Spinal cord (tissue), 10 donors: ENCODE results near the gene KIRREL1. TPM values are rescaled to one million over a fixed set of nuclear protein-coding genes. Genes with fewer than 3 reads are reported as not detected.
A peak's percentile ranks its signal among the peaks of the same experiment; 100 is the strongest.

Experiments used
- DNase-seq, 6 donors: peaks; one replicate each; pipeline versions ENCODE4 v3.0.0 to v3.0.0-alpha.2; 2013 to 2015; ENCODE audit warnings: low spot score in 6 of 6, low read depth in 4 of 6
- H3K27ac ChIP-seq: one replicate; pipeline ENCODE4 v1.5.1; 2013; ENCODE audit warnings: low read depth, low read length, control low read depth
- H3K27me3 ChIP-seq: one replicate; pipeline ENCODE4 v1.6.1; 2013; ENCODE audit warnings: low read length; ENCODE audit not compliant: control insufficient read depth, insufficient read depth
- H3K36me3 ChIP-seq: one replicate; pipeline ENCODE4 v1.6.1; 2013; ENCODE audit warnings: low read length; ENCODE audit not compliant: control insufficient read depth, insufficient read depth
- H3K4me1 ChIP-seq: one replicate; pipeline ENCODE4 v1.6.1; 2013; ENCODE audit warnings: low read length; ENCODE audit not compliant: control insufficient read depth, insufficient read depth
- H3K4me3 ChIP-seq: one replicate; pipeline ENCODE4 v1.5.1; 2013; ENCODE audit warnings: low read depth, low read length, control low read depth
- H3K9me3 ChIP-seq: one replicate; pipeline ENCODE4 v1.6.1; 2013; ENCODE audit warnings: low read length; ENCODE audit not compliant: control insufficient read depth, insufficient read depth
- WGBS: methylation state at CpG from one replicate; pipeline ENCODE4 v1.1.5; 2013; ENCODE audit warnings: missing lambda C conversion rate; ENCODE audit not compliant: insufficient coverage; 5-methylcytosine and 5-hydroxymethylcytosine counted together
- polyA plus RNA-seq, 2 donors: library from polyadenylated mRNA; unstranded; fragments of 120-200 nt; gene quantifications; one replicate each; pipeline ENCODE4 v1.2.1, GENCODE V29; 2013; ENCODE audit not compliant: insufficient read length in 2 of 2
- total RNA-seq, 2 donors: library from RNA; depleted of rRNA in 1 of 2; stranded (reverse); fragments of 120-200 nt in 1 of 2; fragments of >200 nt in 1 of 2; gene quantifications; one replicate each; pipeline versions ENCODE4 v1.2.3 to v1.2.4, GENCODE V29; 2013 to 2014
- donor health status: healthy.

KIRREL1 gene
- total and polyA plus RNA-seq, 4 donors, result 21.6 to 40.2 (median 29.2) TPM

- no peaks in the 10 kb centered on the region for H3K36me3 ChIP-seq
- H3K27me3 ChIP-seq, result no peaks in the 10 kb centered on the region
- WGBS, result 50% methylated on average over 2 of the region's 2 CpGs
Observed at GRCh38 chr1:158104891-158105290, 111.4 kb downstream of the KIRREL1 start.

DNA sequence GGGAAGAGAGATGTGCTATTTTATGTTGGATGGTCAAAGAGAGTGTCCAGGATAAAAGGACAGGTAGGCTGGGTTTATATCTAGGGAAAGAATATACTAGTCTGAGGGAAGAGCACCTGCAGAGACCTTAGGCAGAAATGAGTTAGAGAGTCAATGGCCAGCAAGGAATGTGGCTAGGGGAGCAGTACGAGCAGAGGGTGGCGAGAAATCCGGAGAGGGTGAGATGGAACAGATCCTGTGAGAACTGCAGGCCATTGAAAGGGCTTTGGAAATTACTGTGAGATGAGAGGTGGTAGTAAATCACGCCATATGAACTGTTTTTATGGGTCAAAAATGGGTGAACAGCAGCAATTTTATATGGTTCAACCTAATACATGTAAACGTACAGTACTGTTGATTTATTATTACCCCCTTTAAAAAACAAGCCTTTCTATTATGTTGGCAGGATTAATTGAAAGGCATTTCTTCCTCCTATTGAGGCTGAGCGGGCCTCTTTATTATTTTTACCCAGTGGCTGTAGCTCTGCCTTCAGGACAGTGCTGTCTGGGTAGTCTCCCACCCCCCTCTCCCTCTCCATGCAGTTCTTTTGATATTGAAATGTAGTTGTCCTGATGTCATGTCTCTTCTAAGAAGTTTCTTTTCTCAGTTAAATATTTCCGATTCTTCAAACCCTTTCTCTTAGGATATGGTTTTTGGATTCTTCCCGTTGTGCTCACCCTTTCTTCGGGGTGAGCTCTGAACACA, 112.1 kb downstream of the KIRREL1 start:
- Histone ChIP-seq H3K9me3 (no peaks in the 10 kb centered on the region), H3K4me1 (no peaks in the 10 kb centered on the region), H3K27me3 (no peaks in the 10 kb centered on the region), H3K36me3 (no peaks in the 10 kb centered on the region), H3K27ac (no peak overlapping the region), H3K4me3 (no peak overlapping the region)
- DNase-seq, result no peak
- WGBS, result 35% methylated on average over 5 of the region's 9 CpGs

More at GRCh38 chr1:158104891-158105290, 111.4 kb downstream of the KIRREL1 start:
- H3K9me3 ChIP-seq, result no peaks in the 10 kb centered on the region
- no peak overlapping the region for H3K27ac ChIP-seq
- no peaks in the 10 kb centered on the region for H3K4me1 ChIP-seq
- no peak overlapping the region for H3K4me3 ChIP-seq
- DNase-seq, result no peak

DNA sequence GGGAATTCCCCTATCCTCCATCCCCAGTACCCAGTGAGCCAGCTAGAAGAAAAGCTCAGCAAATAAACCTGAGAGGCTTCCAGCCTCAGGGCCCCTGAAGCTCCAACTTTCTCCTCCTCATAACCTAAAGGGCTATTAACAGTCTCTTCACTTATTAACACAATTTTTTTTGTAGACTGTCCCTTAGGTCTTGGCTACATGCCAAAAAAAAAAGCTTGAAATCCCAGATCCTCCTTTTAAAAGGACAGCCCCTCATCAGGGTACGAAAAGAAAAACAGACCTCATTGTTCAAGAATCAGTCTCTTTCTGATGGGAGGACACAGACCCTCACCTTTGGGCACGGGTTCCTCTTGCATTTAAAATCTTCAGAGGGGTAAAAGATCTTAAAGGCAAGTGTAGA, 114.5 kb downstream of the KIRREL1 start:
- peaks cover 2% of the 10 kb centered on the region for H3K27me3 ChIP-seq
- no peaks in the 10 kb centered on the region for H3K36me3 ChIP-seq
- no peak overlapping the region for H3K4me3 ChIP-seq
- no peak overlapping the region for H3K27ac ChIP-seq
- DNase-seq, result peak in 1 of 6 donors; percentile 66
- WGBS, result 22% methylated on average over 2 of the region's 2 CpGs
- H3K9me3 ChIP-seq, result no peaks in the 10 kb centered on the region
- no peaks in the 10 kb centered on the region for H3K4me1 ChIP-seq

DNA sequence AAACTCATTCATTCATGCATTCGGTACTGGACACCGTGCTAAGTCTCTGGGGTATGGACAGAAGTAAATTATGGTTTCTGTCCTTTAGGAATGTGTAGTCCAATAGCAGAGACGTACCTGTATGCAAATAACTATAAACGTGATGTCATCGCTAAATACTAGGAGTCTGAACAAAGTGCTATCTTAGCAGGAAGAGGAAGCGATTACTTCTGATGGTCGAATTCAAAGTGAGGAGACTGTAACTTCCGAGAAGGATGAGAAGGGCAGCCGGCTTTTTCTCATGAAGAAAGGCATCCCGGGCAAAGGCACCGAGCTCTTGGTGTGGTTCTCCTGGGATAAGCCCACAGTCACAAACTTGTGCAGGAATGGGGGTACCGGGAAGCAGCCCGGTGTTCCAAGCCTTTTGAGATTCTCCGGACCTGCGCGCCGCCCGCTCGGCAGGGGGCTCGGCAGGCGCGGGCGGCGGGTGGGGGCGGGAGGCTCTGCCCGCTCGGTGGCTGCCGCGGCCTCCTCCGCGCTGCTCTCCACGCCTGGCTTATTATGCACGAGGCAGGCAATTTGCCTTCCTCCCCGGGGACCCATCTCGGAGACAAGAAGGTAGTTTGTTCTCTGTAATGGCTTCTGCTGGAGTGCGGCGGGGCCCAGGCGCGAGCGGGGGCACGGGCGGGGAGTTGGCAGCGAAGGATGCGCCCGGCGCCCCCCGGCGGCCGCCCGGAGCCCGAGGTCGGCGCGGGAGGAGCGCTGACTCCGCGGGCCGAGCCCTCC, 119.7 kb downstream of the KIRREL1 start:
- Histone ChIP-seq H3K4me1 (peaks cover 20% of the 10 kb centered on the region), H3K36me3 (no peaks in the 10 kb centered on the region), H3K9me3 (no peaks in the 10 kb centered on the region), H3K27me3 (peaks cover 2% of the 10 kb centered on the region), H3K4me3 (peak overlapping the region; percentile 0), H3K27ac (no peak overlapping the region)
- 3% methylated on average over 57 of the region's 58 CpGs for WGBS
- peak in 5 of 6 donors; percentile 54 to 97 (median 64) for DNase-seq

DNA sequence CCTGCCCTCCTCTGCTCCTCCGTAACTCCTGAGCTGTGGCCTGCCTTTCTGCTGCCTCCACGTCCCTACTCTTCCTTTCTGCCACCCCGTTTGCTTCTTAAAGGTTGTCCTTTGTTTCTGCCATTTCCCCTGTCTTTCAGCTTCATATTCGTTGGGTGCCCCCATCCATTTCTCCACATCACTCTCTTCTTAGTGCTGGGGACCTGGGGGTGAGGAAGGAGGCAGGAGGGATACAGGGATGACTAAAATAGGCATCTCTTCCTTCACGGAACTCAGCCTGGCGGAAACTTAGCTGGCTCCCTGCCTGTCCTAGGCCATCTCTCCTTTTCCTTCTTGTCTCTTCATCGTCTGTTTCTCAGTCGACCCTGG, 120.3 kb downstream of the KIRREL1 start:
- Histone ChIP-seq H3K4me3 (no peak overlapping the region), H3K27ac (no peak overlapping the region), H3K9me3 (no peaks in the 10 kb centered on the region), H3K36me3 (no peaks in the 10 kb centered on the region), H3K4me1 (peaks cover 26% of the 10 kb centered on the region), H3K27me3 (peaks cover 2% of the 10 kb centered on the region)
- 21% methylated on average over 5 of the region's 8 CpGs for WGBS
- DNase-seq, result no peak

GRCh38 chr1:158115126-158115525, 121.7 kb downstream of the KIRREL1 start:
- Histone ChIP-seq H3K4me1 (peaks cover 30% of the 10 kb centered on the region), H3K4me3 (no peak overlapping the region), H3K36me3 (no peaks in the 10 kb centered on the region), H3K27me3 (peaks cover 2% of the 10 kb centered on the region), H3K9me3 (no peaks in the 10 kb centered on the region), H3K27ac (no peak overlapping the region)
- WGBS, result 100% methylated on average over 1 of the region's 4 CpGs
- no peak for DNase-seq

- peaks cover 32% of the 10 kb centered on the region for H3K4me1 ChIP-seq
Observed at GRCh38 chr1:158116311-158117167, 123.1 kb downstream of the KIRREL1 start.

GRCh38 chr1:158117854-158118704, 124.6 kb downstream of the KIRREL1 start:
- Histone ChIP-seq H3K4me3 (no peak overlapping the region), H3K27ac (no peak overlapping the region), H3K9me3 (no peaks in the 10 kb centered on the region), H3K36me3 (no peaks in the 10 kb centered on the region), H3K4me1 (peaks cover 32% of the 10 kb centered on the region), H3K27me3 (no peaks in the 10 kb centered on the region)
- peak in 2 of 6 donors; percentile 77 to 90 for DNase-seq
- WGBS, result 6% methylated on average over 20 of the region's 22 CpGs

More at GRCh38 chr1:158116311-158117167, 123.1 kb downstream of the KIRREL1 start:
- DNase-seq, result peak in 1 of 6 donors; percentile 54
- H3K27me3 ChIP-seq, result peaks cover 2% of the 10 kb centered on the region
- no peak overlapping the region for H3K27ac ChIP-seq
- H3K9me3 ChIP-seq, result no peaks in the 10 kb centered on the region
- no peak overlapping the region for H3K4me3 ChIP-seq
- 50% methylated on average over 9 of the region's 10 CpGs for WGBS
- H3K36me3 ChIP-seq, result no peaks in the 10 kb centered on the region
